HG03060 (cell line): ENCODE results near the gene APC.

Experiments used
- ATAC-seq: cut with Tn5 transposase; IDR thresholded peaks from one replicate; pipeline ENCODE4 v1.9.1; 2021; ENCODE audit warnings: low read depth, moderate number of reproducible peaks; ENCODE audit not compliant: unreplicated experiment

APC gene

DNA sequence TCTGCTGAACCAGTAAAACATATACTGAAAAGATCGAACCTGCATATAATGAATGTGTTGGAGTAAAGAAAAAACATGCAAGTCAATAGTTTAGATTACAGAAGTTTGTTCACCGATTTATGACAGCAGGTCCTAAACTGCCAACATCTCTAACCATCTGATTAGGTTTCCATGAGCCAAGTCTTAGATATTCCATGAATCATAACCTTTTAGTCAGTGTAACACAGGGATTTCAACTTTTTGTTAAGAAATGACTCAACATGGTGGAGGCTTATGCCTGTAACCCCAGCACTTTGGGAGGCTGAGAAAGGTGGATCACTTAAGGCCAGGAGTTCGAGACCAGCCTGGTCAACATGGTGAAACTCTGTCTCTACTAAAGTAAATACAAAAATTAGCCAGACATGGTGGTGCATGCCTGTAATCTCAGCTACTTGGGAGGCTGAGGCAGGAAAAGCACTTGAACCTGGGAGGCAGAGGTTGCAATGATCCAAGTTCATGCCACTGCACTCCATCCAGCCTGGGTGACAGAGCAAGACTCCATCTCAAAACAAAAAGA, 38.7 kb downstream of the APC start:
- ATAC-seq = no peak

DNA sequence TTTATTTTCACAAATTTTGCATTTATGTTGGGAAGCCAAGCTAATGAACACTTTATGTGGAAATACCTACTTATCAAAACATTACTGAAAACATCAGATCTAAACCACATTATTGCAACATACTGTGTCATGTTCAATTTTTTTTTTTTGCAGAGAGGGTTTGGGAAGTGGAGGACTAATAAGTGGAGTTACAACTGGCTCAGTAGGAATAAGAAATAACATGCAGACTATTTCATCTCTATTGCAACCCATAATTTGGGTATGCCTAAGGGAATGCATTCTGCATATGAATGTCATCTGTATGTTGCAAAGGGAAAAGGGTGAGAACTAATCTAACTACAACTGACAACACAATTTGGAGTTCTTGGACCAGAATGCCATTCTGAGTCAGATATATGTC, 41.8 kb downstream of the APC start:
- ATAC-seq = no peak

DNA sequence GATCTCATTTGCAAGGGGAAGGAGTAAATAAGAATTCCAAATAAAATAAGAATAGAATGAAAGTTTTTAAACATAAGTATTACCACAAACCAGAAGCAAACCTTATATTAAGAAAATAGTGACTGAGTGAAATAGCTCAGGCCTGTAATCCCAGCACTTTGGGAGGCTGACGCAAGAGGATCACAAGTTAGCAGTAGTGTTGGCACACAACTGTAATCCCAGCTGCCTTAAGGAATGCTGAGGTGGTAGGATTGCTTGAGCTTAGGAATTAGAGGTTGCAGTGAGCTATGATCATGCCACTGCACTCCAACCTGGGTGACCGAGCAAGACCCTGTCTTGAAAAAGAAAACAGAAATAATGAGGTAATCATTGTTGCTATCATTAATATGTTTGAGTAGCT, 47.0 kb downstream of the APC start:
- no peak for ATAC-seq

DNA sequence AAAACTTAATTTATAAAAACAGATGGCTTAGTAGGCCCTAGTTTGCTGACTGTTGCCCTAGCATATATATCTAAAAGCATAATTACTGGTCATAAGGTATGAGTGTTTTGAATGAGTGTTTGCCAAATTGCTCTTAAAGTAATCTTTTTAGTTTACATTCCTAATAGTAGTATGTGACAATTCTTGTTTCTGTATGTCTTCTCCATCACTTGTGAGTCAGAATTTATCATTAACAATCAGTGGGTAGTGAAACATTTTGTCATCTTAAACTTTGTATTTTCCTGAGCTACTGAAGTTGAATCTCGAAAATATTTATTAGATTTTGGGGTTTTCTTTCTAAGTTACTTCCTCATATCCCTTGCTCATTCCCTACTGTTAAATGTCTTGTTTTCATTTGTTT, 49.6 kb downstream of the APC start:
- no peak for ATAC-seq

DNA sequence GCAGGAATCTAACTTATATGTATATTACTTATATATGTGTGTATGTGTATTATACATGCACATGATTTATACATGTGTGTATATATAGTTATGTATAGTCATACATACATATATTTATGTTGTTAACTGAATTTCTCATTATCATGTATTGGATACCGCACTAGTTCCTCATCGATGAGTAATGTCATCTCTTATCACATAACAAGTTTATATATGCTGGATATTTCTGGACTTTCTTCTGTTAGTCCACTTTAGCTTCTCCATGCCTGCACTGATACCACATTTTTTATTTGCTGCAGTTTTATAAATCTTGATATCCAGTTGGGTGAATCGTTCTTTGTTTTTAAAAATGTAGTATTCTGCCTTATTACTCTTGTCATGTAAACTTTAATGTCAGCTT, 50.2 kb downstream of the APC start:
- no peak for ATAC-seq

DNA sequence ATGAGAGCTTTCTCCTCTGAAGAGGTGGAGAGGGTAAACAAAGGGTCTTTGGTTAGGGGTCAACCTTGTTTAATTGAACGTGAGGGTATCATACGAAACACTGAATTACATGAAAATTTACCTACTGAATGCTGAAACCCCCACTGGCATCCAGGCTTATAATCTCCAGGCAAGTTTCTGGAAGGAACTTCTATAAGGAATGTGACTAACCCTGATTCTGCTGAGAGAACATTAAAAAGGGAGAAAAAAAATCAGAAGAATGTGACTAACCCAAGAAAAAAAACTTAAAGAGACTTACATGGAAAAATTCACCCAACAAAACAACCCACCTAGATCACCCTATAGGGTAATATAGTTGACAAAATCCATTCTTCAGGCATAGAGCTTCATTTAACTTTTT, 55.5 kb downstream of the APC start:
- no peak for ATAC-seq

DNA sequence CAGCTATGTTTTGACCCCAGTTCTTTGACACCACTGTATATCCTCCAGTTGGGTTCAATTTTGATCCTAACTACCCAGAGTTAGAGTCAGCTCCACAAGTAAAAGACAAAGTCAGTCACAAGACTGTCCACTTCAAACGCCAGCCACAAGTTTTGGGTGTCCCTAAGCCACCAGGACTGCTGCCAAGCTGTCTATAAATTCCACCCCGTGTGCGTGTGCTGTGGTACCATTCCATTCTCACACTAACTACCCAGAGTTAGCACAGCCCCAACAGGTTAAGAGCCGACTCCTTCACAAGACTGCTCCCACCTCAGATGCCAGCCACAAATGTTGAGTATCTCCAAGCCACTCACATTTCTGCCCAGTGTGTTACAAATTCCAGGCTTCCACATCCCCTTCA, 56.7 kb downstream of the APC start:
- ATAC-seq = no peak

DNA sequence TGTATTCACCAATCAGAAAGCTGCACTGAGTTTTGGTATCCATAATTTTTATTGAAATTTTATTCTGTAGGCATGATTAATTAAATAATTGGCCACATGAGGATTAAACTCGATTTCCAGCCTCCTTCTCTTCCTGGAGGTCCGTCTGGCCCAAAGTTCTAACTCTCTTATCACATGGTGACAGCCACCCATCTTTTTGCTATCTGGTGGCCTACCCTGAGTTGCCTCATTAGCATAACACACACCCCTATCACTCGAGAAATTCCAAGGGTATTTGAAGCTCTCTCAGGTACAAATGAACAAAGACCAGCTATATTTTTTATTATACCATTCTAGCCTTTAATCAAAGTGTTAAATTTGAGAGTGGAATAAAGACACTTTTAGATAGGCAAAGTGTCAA, 57.7 kb downstream of the APC start:
- ATAC-seq = no peak

DNA sequence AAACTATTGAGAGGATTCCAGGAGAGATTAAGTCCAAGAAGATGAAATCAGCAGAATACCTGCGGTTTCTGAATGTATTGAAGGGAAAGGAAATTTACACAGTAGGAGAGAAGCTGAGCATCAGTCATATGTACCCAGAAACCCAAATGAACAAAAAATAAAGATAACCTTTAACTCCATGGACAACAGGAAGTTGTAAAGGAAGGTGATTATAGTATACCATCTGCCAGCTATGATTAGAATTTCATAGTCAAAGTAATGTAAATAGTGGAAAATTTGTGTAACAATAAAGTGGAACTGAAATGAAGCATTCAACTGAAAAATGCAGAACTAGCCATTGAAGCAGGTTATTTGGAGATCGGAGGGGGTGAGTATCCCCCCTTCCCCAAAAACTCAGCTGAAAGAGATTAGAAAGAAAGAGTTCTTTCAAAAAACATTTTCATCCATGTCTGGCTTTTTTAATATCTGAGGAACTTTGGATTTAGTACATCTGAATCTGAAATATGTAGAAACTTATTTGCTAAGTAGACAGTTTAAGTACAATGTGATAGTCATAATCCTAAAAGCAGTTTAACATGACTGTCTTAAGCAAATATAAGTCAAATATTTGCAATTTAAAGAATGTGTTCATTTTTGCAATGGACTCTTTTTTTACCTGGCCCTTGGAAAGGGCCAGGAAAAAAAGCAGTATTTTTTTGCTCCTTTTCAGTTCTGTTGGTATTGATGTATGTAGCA, 58.4 kb downstream of the APC start:
- no peak for ATAC-seq

DNA sequence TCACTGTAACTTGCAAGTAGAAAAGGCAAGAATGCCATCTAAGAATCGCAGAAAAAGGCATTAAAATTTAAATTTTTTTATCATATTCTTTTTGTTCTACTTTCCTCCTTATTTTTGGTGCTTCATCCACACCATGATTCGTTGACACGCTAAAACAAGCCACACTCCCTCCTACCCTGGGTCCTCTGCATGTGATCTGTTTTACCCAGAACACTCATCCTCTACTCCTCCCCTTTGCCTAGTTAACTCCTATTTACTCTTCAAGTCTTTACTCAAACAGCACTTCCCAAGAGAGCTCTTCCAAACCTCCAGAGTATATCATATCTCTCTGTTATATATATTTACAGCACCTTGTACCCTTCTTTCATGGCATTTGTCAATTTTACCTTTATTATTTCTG, 62.0 kb downstream of the APC start:
- ATAC-seq = no peak

DNA sequence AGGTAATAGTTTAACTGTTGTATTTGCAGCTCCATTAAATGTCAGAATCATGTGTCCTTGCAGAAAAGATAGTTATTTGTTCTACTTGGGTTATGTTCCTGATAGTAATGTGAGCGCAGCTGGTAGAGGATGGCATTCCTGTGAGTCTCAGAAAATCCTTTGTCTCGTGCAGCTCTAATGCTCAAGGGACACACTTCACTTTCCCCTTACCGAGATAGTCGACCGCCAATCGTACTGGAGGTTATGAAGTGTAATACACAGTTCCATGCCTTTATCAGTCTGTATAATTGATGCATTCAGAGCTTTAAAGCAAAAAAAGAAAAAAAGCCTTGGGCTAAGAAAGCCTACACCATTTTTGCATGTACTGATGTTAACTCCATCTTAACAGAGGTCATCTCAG, 63.2 kb downstream of the APC start:
- no peak for ATAC-seq

DNA sequence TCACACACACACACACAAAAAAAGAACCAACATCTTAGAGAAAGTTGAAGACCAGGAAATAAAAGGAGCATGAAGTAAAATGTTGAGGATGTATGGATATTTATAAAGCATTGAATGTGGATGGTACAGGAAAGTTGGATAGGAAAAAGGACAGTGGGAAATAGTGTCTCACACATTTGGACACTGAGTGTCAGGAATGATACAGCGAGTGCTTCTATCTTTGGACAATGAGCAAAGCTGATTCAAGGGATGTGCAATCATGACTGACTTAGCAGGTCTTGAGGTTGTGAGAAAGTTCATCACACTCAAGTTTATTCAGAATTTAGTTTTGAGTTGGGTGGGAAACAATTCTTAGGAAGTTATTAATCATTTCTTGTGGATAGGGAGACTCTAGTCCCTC, 73.3 kb downstream of the APC start:
- no peak for ATAC-seq

DNA sequence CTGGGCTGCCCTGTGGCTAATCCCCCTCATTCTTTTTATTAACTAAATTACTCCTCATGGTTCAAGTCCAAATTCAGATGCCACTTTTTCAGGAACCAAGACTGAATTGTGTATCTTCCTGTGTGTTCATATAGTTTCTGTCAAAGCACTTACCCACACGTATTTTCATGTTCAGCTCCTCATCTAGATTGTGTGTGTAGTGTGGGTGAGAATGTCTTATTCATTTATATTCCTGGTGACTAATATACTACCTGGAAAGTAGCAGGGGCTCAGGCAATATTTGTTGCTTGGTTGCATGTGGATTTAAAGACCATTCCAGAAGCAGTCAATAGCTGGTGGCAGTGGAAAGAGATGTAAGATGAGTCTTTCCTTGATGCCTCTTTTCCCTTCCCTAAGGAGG, 74.9 kb downstream of the APC start:
- ATAC-seq = no peak

DNA sequence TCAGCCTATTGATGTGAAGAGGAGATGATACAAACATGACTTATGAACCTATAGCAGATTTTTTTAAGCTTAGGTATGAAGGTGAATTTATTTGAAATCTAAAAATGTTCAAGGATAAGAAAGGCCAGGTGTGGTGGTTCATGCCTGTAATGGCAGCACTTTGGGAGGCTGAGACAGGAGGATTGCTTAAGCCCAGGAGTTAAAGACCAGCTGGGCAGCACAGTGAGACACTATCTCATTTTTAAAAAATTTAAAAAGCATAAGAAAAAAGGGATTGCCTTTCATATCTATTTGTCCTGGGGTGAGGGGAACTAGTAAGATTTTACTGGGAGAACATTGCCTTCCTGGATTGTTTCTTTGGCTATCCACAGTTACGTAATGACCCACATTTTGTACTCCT, 82.6 kb downstream of the APC start:
- no peak for ATAC-seq

DNA sequence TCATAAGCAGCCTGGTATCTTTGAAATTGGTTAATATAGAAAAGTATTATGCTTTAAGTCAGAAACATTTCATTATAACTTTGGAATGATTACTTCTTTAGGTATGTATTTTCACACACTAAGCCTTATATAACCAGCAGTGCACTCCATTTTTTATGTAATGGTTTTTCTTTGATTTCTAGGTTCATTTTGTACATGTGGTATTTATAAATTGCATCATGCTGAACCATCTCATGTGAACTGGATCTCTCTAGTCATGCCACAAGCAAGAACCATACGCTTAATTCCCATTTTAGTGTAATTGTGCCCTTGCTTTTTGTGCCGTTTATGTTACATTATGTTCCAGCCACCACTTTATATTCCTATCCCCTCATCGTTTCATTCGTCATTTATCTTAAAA, 84.8 kb downstream of the APC start:
- ATAC-seq = no peak

DNA sequence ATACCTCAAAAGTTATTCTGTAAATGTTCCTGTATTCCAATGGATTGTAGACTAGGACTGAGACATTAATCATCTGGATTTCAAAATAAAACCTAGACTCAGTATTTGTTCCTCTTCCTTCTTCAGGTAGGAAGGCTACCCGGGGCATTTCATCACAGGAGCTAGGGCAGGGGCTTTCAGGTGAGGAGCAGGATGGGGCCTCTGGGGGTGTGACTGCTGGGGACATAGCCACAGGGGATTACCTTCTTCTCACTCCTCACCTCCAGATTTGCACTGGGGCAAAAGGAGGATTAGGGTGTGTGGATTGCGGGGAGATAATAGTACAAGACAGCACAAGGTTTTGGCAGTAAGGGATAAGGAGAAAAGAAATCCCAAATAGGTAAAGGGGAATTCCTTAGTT, 85.5 kb downstream of the APC start:
- no peak for ATAC-seq

DNA sequence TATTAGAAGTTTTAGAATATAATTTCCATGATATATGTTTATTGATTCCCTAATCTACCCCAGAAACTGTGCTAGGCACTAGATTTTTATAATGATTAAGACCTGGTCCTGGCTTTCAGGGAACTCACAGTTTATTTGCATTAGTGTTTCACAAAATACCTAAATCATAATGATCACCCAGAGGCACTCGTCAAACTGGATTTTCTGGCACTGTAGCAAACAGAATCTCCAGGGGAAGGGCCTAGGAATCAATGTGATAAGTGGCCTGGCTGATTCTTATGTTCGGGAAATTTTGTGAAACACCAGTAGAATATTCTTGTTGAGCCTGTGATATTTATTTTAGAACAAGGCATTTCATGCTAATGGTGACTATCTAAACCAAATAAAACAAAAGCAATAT, 86.0 kb downstream of the APC start:
- no peak for ATAC-seq

DNA sequence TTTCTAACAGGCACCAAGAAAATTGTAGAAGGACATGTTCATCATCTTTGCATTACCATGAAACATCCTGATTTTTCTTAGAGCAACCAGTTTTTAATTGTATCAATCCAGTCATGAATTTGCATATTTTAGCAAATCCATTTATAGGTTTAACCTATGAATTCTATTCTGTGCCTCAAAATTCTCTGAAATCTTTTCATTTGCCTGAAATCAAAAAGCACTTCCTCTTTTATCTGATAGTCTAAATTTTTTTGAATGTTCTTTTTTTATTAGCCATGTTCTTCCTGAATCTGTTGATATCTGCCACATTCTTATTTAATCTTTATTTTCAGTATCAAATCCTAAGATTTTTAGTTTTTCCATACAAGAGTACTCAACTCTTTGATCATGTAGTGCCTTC, 86.5 kb downstream of the APC start:
- ATAC-seq = no peak

DNA sequence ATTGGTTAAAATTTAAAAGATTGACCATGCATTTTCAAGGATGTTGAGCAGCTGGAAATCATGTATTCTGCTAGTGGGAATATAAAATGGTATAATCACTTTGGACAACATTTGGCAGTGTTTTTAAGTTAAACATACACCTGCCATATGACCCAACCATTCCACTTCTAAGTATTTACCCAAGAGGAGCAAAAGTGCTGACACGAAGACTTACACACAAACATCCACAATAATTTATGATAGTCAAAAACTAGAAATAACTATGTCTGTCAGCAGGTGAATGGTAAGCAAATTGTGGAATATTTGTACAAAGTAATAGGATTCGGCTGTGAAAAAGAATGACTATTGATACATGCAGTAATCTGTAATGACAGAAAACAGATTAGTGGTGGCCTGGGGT, 92.7 kb downstream of the APC start:
- ATAC-seq = no peak

DNA sequence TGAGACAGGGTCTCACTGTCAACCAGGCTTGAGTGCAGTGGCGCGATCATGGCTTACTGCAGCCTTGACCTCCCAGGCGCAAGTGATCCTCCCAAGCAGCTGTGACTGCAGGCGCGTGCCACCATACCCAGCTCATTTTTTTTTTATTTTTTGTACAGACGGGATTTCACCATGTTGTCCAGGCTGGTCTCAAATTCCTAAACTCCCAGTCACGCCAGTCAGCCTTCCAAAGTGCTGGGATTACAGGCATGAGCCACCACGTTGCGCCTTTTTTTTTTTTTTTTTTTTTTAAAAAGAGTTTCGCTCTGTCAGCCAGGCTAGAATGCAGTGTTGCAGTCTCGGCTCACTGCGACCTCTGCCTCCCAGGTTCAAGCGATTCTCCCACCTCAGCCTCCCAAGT, 96.3 kb downstream of the APC start:
- ATAC-seq = no peak

DNA sequence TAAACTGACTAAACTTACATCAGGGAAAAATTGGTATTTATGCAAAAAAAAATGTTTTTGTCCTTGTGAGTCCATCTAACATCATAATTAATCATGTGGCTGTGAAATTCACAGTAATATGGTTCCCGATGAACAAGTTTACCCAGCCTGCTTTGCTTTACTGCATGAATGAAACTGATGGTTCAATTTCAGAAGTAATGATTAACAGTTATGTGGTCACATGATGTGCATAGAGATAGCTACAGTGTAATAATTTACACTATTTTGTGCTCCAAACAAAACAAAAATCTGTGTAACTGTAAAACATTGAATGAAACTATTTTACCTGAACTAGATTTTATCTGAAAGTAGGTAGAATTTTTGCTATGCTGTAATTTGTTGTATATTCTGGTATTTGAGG, 106.8 kb downstream of the APC start:
- no peak for ATAC-seq

DNA sequence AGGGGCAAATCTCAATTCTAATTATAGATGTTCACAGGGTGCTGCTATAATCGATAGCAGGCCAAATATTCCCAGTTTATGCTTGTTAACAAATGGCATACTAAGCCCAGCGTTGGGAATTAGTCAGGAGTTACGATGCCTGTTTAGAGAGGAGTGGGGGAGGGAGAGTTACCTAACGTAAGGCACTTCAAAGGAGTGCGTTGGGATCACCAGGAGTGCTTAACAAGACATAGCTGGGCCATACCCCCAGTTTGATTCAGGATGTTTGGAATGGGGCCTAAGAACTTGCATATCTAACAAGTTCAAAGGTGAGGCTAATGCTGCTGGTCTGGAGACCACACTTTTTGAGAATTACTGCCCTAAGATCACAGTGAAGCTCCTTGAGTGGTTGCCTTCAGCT, 108.9 kb downstream of the APC start:
- no peak for ATAC-seq

DNA sequence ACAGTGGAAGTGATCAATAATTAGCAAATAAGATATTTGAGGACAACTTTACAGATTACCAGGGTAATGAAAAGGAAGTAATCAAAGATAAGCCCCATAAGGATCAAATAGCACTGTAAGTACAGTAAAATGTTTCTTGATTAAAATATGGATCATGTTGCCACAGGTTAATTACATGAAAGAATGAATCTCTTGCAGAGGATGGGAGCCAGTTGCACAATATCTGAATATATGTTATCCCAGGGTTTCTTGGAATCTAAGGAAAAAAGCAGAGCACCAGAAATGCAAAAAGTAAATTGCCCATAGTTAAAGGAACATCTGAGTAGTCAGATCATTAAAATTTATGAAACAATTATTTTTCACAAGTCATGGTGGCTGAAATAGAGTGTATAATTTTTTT, 109.6 kb downstream of the APC start:
- no peak for ATAC-seq
